Breast epithelium (tissue), 4 donors: ENCODE results near the gene PEAK1. TPM values are rescaled to one million over a fixed set of nuclear protein-coding genes. Genes with fewer than 3 reads are reported as not detected.

ENCODE experiments used
- DNase-seq, 2 donors: peaks; one replicate each; pipeline ENCODE4 v3.0.0-alpha.2; 2019; ENCODE audit warnings: low spot score in 2 of 2
- H3K27ac ChIP-seq, 2 donors: fragments of 200-600 bp; sonication (generic) in 1 of 2; one replicate each; pipeline ENCODE4 v1.5.1; 2016 to 2019; ENCODE audit warnings: mild to moderate bottlenecking in 1 of 2
- H3K27me3 ChIP-seq, 2 donors: fragments of 200-600 bp; sonication (generic) in 1 of 2; one replicate each; pipeline versions ENCODE4 v1.5.1 to v1.6.0; 2017 to 2019; ENCODE audit warnings: control low read depth in 1 of 2, mild to moderate bottlenecking in 1 of 2
- H3K36me3 ChIP-seq: fragments of 200-600 bp; one replicate; pipeline ENCODE4 v1.5.1; 2019
- H3K4me1 ChIP-seq, 2 donors: fragments of 200-600 bp; sonication (generic); one replicate each; pipeline ENCODE4 v1.5.1; 2016 to 2019; ENCODE audit warnings: control low read depth in 1 of 2
- H3K4me3 ChIP-seq, 3 donors: fragments of 200-600 bp; sonication (generic); 1 replicate in 2 of 3; 2 replicates in 1 of 3; pipeline ENCODE4 v1.5.1; 2016 to 2019; ENCODE audit warnings: mild to moderate bottlenecking in 3 of 3, moderate library complexity in 2 of 3
- H3K9me3 ChIP-seq, 2 donors: fragments of 200-600 bp; sonication (generic) in 1 of 2; one replicate each; pipeline ENCODE4 v1.5.1; 2016 to 2019; ENCODE audit warnings: control low read depth in 1 of 2
- CTCF ChIP-seq, 3 donors: fragments of 450-650 bp; IDR thresholded peaks; one replicate each; pipeline ENCODE4 v1.5.1; 2016 to 2017; ENCODE audit warnings: antibody characterized with exemption in 3 of 3, mild to moderate bottlenecking in 3 of 3, moderate library complexity in 3 of 3
- POLR2A ChIP-seq: fragments of 450-650 bp; IDR thresholded peaks from one replicate; pipeline ENCODE4 v1.6.1; 2016; ENCODE audit warnings: antibody characterized with exemption, mild to moderate bottlenecking, moderate library complexity
- POLR2AphosphoS5 ChIP-seq, 3 donors: sonication (generic); formaldehyde crosslinking; IDR thresholded peaks; one replicate each; pipeline ENCODE4 v1.6.1; 2017; ENCODE audit warnings: antibody characterized with exemption in 3 of 3
- intact Hi-C: fragments of 100-400 bp; cut with DNase I; formaldehyde crosslinking; loops from one replicate; pipeline ENCODE4 v1.15.1; 2023; ENCODE audit warnings: low total_unique reads
- total RNA-seq, 3 donors: library from RNA; depleted of rRNA; stranded (reverse); fragments of >200 nt; gene quantifications; one replicate each; pipeline ENCODE4 v1.1.0, GENCODE V29; 2016

The PEAK1 gene
- total RNA-seq, 3 donors from 2014 or later, result 48.5 to 99.5 (median 55.2) TPM

DNA sequence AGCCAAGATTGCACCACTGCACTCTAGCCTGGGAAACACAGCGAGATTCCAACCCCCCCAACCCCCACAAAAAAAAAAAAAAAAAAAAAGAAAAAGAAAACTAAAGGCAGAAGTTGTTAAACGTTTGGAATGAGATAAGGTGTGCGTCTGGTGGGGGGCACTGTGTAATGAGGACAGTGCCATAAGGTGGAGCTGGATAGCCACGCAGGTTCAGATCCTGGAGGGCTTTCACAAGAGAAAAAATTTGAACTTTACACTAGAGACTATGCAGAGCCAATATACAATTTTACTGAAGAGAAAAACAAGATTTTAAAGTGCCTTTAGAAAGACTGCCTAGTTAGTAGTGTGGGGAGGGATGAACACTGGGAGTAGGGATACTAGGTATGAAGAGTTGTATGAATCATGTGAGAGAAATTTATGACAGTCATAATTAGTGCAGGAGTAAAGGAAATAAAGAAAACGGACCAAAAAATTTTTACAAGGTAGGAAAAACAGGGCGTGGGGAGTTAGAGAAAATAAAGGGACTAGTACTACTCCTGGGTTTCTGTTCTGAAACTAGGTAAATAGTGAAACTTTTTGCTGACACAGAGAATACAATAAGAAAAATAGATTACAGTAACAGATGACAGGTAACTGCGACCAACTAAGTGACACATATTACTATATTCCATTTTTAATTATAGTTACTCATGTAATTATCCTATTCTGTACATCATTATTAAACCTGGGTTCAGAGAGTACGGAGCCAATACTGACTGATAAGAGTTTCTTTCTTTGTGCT lies 108.1 kb downstream of the PEAK1 start:
- intact Hi-C loops, result no loop called here

DNA sequence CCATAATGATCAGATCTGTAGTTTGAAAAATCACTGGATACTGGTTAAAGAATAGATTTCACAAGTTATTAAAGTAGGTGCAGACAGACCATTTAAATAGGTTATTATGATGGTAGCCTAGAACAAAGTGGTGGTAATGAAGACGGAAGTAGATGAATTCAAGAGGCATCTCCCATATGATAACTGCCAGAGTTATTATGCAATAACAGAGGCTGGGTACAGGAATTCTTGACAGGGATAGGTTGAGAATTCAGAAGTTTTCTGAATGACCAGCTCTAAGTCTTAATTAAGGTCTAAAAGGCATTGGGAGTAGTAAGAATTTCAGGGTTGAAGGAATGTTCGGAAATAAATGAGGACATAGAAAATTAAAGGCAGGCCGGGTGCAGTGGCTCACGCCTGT lies 108.9 kb downstream of the PEAK1 start:
- Histone ChIP-seq H3K9me3 (no peaks in the 10 kb centered on the region), H3K27me3 (no peaks in the 10 kb centered on the region), H3K36me3 (no peaks in the 10 kb centered on the region), H3K4me1 (no peaks in the 10 kb centered on the region), H3K27ac (no peak overlapping the region), H3K4me3 (no peak overlapping the region)
- no peak for DNase-seq
- no peak for TF ChIP-seq CTCF (IDR thresholded peaks at IDR 0.05)
- TF ChIP-seq POLR2AphosphoS5 (IDR thresholded peaks at IDR 0.05), result no peak
- no peak for TF ChIP-seq POLR2A
- intact Hi-C loops, result no loop called here

More for the DNA sequence above, 108.1 kb downstream of the PEAK1 start:
- TF ChIP-seq POLR2A (no peak), CTCF (IDR thresholded peaks at IDR 0.05) (no peak), POLR2AphosphoS5 (IDR thresholded peaks at IDR 0.05) (no peak)
- no peaks in the 10 kb centered on the region for H3K9me3 ChIP-seq
- H3K4me1 ChIP-seq, result no peaks in the 10 kb centered on the region
- H3K4me3 ChIP-seq, result no peak overlapping the region
- H3K36me3 ChIP-seq, result no peaks in the 10 kb centered on the region
- no peak for DNase-seq
- H3K27ac ChIP-seq, result no peak overlapping the region
- H3K27me3 ChIP-seq, result no peaks in the 10 kb centered on the region

- intact Hi-C loops, result no loop called here
Measured at GRCh38 chr15:77309392-77309791, 110.5 kb downstream of the PEAK1 start.

DNA sequence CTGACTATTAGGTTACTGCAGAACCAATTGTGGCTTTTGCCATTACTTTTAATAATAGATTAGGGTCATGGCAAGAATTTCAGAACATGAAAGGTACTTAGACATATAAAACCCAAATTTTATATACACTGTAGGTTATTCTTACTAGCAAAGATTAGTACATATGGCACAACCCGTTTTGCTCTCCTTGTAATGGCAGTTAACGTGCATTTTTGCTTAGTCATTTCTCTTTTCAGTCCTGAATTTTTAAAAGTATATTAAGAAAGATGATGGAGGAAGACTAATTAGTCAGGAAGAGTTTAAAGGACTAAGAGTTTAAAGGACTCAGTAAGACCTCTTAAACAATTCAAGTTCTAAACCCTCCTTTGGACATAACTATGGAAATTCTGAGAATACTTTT lies 114.0 kb downstream of the PEAK1 start:
- TF ChIP-seq POLR2A, result no peak
- no peak for TF ChIP-seq POLR2AphosphoS5 (IDR thresholded peaks at IDR 0.05)
- no peak for TF ChIP-seq CTCF (IDR thresholded peaks at IDR 0.05)
- no peak overlapping the region for H3K27ac ChIP-seq
- no peak overlapping the region for H3K4me3 ChIP-seq
- H3K4me1 ChIP-seq, result no peaks in the 10 kb centered on the region
- no peak for DNase-seq
- H3K36me3 ChIP-seq, result no peaks in the 10 kb centered on the region
- no peaks in the 10 kb centered on the region for H3K27me3 ChIP-seq
- H3K9me3 ChIP-seq, result no peaks in the 10 kb centered on the region
- intact Hi-C loops, result no loop called here

More at GRCh38 chr15:77309392-77309791, 110.5 kb downstream of the PEAK1 start:
- no peak overlapping the region for H3K4me3 ChIP-seq
- DNase-seq, result no peak
- H3K27ac ChIP-seq, result no peak overlapping the region
- no peaks in the 10 kb centered on the region for H3K27me3 ChIP-seq
- H3K9me3 ChIP-seq, result no peaks in the 10 kb centered on the region
- no peak for TF ChIP-seq POLR2AphosphoS5 (IDR thresholded peaks at IDR 0.05)
- no peak for TF ChIP-seq CTCF (IDR thresholded peaks at IDR 0.05)
- no peak for TF ChIP-seq POLR2A
- no peaks in the 10 kb centered on the region for H3K36me3 ChIP-seq
- no peaks in the 10 kb centered on the region for H3K4me1 ChIP-seq

DNA sequence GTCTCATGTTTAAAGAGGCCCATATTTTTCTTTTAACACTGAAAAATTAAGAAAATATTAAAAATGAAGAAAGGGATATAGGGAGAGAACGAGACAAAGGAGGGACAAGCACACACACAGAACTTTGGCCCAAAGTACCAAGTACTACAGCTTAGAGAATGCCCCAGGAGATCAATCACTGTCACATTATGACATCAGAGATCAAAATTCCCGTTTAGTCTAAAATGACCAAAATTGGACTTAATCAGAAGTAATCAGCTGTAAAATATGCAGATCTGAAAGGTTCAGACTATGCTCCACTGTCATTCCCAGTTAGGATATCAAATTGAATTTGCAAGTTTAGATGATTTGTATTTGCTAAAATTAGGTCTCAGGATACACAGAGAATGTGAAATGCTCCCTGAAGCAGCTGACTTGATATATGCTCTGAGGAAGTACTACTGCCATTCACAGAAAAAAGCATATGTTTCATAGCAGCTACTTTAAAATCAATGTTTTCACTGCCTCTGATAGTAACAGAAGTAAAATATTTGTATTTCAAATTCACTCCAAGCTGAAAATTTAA lies 123.0 kb downstream of the PEAK1 start:
- no peak for DNase-seq
- Histone ChIP-seq H3K4me1 (no peaks in the 10 kb centered on the region), H3K9me3 (no peaks in the 10 kb centered on the region), H3K36me3 (no peaks in the 10 kb centered on the region), H3K4me3 (no peak overlapping the region), H3K27ac (no peak overlapping the region), H3K27me3 (no peaks in the 10 kb centered on the region)
- intact Hi-C loops, result no loop called here
- TF ChIP-seq POLR2A, result no peak
- no peak for TF ChIP-seq POLR2AphosphoS5 (IDR thresholded peaks at IDR 0.05)
- no peak for TF ChIP-seq CTCF (IDR thresholded peaks at IDR 0.05)
